Measurements from ENCODE around the gene C1orf116.

C1orf116 gene

DNA sequence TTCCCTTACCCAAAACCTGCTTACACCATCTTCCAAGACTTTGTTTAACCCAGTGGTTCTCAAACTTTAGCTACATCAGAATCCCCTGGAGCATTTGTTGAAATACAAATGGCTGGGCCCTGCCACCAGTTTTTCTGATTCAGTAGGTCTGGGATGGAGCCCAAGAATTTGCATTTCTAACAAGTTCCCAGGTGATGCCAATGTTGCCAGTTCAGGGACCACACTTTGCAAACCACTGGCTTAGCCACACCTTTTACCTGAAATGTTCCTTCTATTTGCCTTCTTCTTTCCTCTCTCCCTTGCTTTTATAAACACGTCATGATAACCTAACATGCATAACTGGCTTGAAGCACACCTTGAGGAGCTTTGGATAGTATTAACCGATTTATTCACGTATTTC, 46.2 kb downstream of the C1orf116 start:
- no peak for DNase-seq

DNA sequence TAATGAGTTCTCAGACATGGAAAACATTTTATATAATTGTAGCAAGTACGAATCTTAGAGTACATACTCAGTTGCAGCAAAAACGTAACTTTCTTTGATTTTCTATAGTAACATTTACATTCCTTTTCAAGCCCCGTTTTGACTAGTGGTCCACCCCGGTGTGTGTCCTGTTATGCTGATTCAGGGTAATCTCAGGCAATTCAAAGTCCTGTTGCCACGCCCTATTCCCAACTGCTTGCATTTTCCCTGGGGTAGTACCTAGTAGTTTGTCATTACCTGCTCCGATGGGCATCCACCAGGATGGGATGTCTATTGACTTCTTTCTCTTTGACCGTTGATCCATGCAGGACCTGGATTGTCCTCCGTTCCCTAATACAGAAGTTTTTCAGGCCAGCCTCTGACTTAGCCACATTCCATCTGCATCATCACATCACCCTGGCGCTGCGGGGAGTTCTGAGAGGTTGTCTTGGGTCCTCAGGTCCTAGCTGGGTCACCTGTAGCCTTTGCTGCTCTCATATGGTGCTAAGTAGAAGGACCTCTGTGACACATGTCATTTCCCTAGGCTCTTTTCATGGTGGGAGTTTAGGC, 47.3 kb downstream of the C1orf116 start:
- no peak for DNase-seq

DNA sequence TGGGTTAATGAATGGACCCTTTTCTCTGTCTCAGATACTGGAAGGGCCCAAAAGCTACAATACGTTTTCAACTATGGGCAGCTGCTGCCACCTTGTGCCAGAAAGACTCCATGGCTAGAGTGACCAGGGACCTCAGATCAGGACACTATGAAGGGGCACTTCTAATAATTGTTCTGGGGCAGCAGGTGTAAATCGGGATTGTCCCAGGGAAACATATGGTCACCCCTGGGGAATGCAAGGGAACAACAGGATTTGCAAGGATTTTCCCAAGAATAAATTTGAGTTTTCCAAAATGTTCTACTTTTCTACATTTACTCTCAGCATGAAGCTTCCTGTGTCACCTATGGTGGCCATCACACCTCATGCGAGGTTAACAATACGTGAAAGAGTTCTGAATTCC, 50.3 kb downstream of the C1orf116 start:
- peak; percentile 48 for DNase-seq

DNA sequence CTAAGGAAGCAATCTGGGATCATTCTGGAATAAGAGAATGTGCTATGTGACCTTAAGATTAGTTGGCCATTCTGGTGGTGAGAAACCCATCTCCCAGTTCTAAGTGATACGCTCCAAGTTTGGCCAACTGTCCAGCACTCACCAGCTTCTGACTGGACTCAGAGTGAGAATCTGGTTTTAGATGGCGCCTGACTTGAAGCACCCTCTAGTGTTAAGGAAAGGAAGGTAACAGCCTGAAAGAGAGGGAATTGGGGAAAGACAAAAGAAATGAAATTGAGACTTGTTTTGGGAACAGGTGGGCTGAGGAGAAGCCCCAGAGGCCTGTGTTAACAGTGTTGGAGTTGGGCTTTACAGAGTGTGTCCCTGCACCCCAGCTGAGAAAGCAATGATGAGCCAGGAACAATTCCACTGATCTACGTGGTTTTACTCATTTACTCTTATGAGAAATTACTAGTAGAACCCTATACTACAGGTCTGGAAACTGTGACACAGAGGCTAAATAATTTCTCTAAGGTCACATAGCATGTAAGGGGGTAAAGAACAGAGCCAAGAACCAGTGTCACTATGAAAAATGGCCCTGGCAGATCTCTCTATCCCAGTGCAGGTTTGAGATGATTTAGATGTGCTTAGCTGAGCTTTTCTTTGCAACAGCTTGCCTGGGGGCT, 53.0 kb downstream of the C1orf116 start:
- no peak for DNase-seq

DNA sequence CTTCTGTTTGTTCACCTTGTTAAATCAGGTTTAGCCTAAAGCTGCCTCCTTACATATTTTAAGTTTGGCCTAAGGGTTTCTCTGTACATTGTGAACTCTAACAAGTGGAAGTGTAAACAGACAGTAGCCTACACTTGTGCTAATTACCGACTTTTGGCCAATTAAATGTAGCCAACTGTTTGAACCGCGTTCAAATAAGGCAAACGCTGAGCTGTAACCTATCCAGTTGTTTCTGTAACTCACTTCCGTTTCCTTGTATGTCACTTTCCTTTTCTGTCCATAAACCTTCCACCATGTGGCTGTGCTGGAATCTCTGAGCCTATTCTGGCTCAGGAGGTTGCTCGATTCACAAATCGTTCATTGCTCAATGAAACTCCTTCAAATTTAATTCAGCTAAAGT, 54.3 kb downstream of the C1orf116 start:
- DNase-seq = no peak

DNA sequence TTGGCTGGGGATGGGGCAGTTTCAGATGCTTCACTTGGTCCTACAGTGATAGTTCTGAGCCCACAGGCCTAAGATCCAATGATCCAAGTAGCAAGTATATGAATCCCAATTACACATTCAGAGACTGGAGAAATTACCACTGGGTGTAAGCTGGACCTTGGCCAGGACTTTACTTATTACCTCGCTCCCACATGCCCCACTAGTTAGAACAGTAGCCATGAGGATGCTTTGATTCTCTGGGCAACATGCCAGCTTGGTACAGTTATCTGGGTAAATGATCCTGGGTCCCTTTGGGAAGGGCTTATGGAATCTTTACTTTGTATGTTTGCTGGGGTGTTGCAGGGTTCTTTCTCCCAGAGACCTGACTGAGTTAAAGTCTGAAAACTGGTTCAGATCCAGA, 57.2 kb downstream of the C1orf116 start:
- no peak for DNase-seq

DNA sequence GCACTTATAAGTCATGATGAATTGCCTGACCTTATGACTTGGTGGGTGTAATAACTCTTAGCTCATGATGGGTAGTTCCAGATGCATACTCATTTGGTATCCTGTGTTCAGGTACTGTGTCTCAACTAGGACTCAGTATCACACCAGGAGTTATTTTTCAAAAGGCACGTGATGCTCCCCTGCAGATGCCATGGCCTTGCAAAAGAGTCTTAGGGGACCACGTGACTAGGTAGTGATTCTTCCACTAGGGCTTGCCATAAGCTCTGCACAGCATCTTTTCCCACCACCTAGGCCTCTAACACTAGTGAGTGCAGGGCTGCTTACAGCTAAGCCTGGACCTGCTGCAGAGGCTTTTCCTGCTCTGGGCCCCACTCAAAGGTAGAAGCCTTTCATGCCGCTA, 58.4 kb downstream of the C1orf116 start:
- no peak for DNase-seq

DNA sequence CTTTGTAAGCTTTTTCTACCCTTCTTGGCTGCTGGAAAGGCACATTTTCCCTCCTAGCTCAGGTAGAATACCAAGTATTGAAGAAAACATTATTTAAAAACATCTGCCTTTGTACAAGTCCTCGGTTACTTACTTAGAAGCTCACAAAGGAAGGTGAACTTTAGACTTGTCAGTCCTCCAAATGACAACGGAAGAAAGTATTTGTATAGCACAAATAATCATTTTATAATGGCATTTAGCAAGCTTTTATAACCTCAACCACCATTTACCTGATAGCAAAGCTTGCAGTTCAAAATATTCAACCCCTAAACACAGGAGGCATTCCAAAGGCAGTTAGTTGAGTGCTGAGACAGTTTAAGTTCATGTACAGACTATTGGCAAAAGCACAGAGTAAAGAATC, 59.8 kb downstream of the C1orf116 start:
- no peak for DNase-seq

DNA sequence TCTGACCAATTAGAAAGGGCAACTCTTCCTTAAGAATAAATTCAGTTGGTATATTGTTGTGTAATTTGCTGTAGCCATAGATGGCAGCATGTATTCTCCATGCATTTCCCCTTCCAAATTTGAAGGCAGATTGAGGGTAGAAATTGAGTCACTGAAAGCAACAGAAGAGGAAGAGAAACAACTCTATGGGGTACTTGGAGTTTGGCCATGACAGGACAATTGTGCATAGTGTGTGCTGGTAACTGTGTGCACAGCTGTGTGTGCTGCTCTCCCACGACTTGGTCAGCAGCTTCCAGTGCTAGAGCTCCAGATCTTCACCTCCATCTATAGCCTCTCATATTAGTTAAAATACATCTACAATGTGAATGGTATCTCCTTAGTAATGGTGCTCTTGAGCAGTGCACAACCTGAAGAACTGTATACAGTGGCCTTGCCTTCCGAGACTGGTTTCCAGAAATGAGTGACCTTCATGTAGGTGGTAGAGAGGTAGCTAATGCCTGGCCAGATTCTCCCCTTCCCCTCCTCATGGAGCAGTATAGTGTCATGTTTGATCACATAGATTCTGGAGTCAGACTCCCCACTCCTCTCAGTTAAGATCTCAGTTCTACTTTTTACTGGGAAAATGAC, 61.4 kb downstream of the C1orf116 start:
- no peak for DNase-seq

DNA sequence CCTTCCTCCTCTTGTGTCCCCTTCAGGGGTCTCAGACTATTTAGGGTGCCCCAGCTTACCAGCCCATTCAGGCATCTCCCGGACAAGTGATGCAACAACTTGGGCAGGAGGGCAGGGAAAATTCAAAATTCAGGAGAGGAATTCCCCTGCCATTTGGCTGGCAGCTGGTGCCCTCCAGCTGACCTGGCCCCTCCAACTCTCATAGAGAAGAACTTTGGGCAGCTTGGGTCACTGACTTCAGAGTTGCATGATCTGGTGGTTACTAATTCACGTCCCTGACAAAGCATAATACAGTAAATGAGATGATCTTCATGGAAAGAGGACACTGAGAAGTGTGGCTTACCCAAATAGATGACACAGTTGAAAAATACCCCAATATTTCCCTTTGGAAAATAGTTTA, 62.1 kb downstream of the C1orf116 start, which contains the start of gene FCAMR:
FCAMR (minus strand) TSS at position 15 of the 400 bp plus-strand sequence. CDS start 335 bp downstream, outside the sequence.
- DNase-seq = no peak

DNA sequence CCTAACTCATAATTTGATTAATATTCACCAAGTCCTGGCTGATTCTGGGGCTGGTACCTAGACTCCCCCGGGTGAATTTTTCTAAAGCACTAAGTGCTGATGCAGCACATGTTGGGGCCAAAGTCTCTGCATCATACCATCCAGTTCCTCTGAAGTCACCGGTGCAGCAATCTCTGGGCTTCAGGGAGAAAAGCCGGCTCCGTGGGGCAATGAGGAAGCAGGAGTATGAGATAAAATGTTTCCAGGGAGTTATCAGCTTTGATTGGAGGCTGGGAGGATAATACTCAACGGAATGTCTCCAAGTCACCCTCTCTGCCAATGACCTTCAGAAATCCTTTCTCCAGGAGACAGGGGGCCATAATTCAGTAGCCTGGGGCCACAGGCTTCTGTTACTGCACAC, 63.5 kb downstream of the C1orf116 start:
- no peak for DNase-seq

Measured in stimulated activated CD4-positive, alpha-beta T cell treated with anti-CD3 and anti-CD28 coated beads, Interleukin-12 subunit alpha, Interleukin-12 subunit beta, amount 100 ng/mL, for 4 hours (primary cell).